HCT116 (cell line): ENCODE data around the gene HCRTR1. TPM values are rescaled to one million over a fixed set of nuclear protein-coding genes. Genes with fewer than 3 reads are reported as not detected.

Experiments
- ATAC-seq: fragments of 200-7000 bp; cut with Tn5 transposase; 2 replicates; pipeline ENCODE4 v1.9.1; 2020; ENCODE audit warnings: mild to moderate bottlenecking, moderate library complexity
- BruUV-seq: library from RNA; stranded (reverse); fragments of 400-500 nt; replicated peaks from 2 replicates; lab custom pipeline; 2021; lab: Mats Ljungman, UMichigan
- CTCF ChIA-PET: fragments of 300-600 bp; sonication (Branson Sonifier 250); formaldehyde crosslinking; loops from one replicate; lab custom pipeline; 2021; ENCODE audit warnings: antibody characterized with exemption; lab: Charles Lee
- POLR2A ChIA-PET: fragments of 300-600, 350-600 bp; sonication (Branson Sonifier 250); formaldehyde crosslinking; loops from one replicate; lab custom pipeline; 2021; ENCODE audit warnings: antibody characterized with exemption; lab: Charles Lee
- RAD21 ChIA-PET, 2 experiments: fragments of 300-600 bp; sonication (Branson Sonifier 250); formaldehyde crosslinking; loops; one replicate each; lab custom pipeline; 2023; ENCODE audit warnings: low total read pairs in 2 of 2; ENCODE audit not compliant: uncharacterized antibody in 2 of 2, unreplicated experiment in 2 of 2, low non-redundant PET in 1 of 2; lab: Charles Lee
- DNase-seq: peaks from one replicate; pipeline ENCODE4 v3.0.0-alpha.2; 2010; ENCODE audit warnings: low read depth, low spot score
- H2AFZ ChIP-seq: fragments of 200-600 bp; shearing (Covaris generic), sonication (generic); 2 replicates; pipeline ENCODE4 v1.6.1; 2017; ENCODE audit warnings: low read depth, mixed run types, mixed read lengths, antibody characterized with exemption, low read length; ENCODE audit not compliant: poor library complexity, severe bottlenecking
- H3K27ac ChIP-seq: 2 replicates; pipeline ENCODE4 v1.5.1; 2012; ENCODE audit warnings: low read depth, low read length
- H3K27me3 ChIP-seq: fragments of 200-600 bp; sonication (generic); 2 replicates; pipeline ENCODE4 v1.6.1; 2016; ENCODE audit warnings: mixed run types, low read length, mixed read lengths; ENCODE audit not compliant: insufficient read depth
- H3K36me3 ChIP-seq, 2 experiments: fragments of 200-500 bp in 1 of 2; fragments of 200-600 bp in 1 of 2; sonication (Bioruptor generic) in 1 of 2; sonication (generic) in 1 of 2; 2 replicates each; pipeline versions ENCODE4 v1.5.1 to v1.6.1; 2014 to 2016; ENCODE audit warnings: low read length in 2 of 2, inconsistent platforms in 1 of 2, mixed read lengths in 1 of 2, mixed run types in 1 of 2; ENCODE audit not compliant: insufficient read depth in 2 of 2, control insufficient read depth in 1 of 2
- H3K4me1 ChIP-seq, 2 experiments: fragments of 200-600 bp in 1 of 2; sonication (generic) in 1 of 2; 2 replicates each; pipeline versions ENCODE4 v1.5.1 to v1.6.1; 2012 to 2017; ENCODE audit warnings: low read length in 2 of 2, inconsistent platforms in 1 of 2, mild to moderate bottlenecking in 1 of 2, mixed read lengths in 1 of 2, mixed run types in 1 of 2, moderate library complexity in 1 of 2; ENCODE audit not compliant: insufficient read depth in 2 of 2, control insufficient read depth in 1 of 2
- H3K4me2 ChIP-seq: fragments of 200-600 bp; sonication (generic); 2 replicates; pipeline ENCODE4 v1.6.1; 2017; ENCODE audit warnings: mixed run types, low read length, mixed read lengths
- H3K4me3 ChIP-seq, 2 experiments: fragments of 200-600 bp in 1 of 2; sonication (generic) in 1 of 2; replicated peaks in 1 of 2; 2 replicates each; pipeline ENCODE4 v1.5.1; 2011 to 2016; ENCODE audit warnings: low read length in 2 of 2, control low read depth in 1 of 2, low read depth in 1 of 2, mild to moderate bottlenecking in 1 of 2, mixed read lengths in 1 of 2, mixed run types in 1 of 2
- H3K79me2 ChIP-seq: fragments of 200-600 bp; sonication (generic); 2 replicates; pipeline ENCODE4 v1.6.1; 2017; ENCODE audit warnings: mild to moderate bottlenecking, mixed run types, low read length, moderate library complexity, mixed read lengths; ENCODE audit not compliant: insufficient read depth
- H3K9ac ChIP-seq: fragments of 200-600 bp; sonication (generic); 2 replicates; pipeline ENCODE4 v1.6.1; 2016; ENCODE audit warnings: low read length, mixed read lengths
- H3K9me2 ChIP-seq: fragments of 200-600 bp; sonication (generic), shearing (Covaris generic); 2 replicates; pipeline ENCODE4 v1.6.1; 2017; ENCODE audit warnings: mixed run types, mild to moderate bottlenecking, moderate library complexity; ENCODE audit not compliant: insufficient read depth
- H3K9me3 ChIP-seq, 2 experiments: fragments of 200-500 bp in 1 of 2; fragments of 200-600 bp in 1 of 2; sonication (Bioruptor generic) in 1 of 2; sonication (generic) in 1 of 2; 2 replicates each; pipeline ENCODE4 v1.6.1; 2014 to 2017; ENCODE audit warnings: low read length in 2 of 2, mixed read lengths in 2 of 2, inconsistent platforms in 1 of 2, low read depth in 1 of 2, mild to moderate bottlenecking in 1 of 2, mixed run types in 1 of 2, moderate library complexity in 1 of 2; ENCODE audit not compliant: control insufficient read depth in 1 of 2, insufficient read depth in 1 of 2
- H4K20me1 ChIP-seq: fragments of 200-600 bp; sonication (generic), shearing (Covaris generic); 2 replicates; pipeline ENCODE4 v1.6.1; 2017; ENCODE audit warnings: mixed run types, mild to moderate bottlenecking, moderate library complexity; ENCODE audit not compliant: insufficient read depth
- ATF3 ChIP-seq: IDR thresholded peaks from 2 replicates; pipeline ENCODE4 v1.6.1; 2012
- CTCF ChIP-seq, 3 experiments: fragments of 200-600 bp in 1 of 3; sonication (generic) in 1 of 3; IDR thresholded peaks in 2 of 3; conservative IDR thresholded peaks in 1 of 3; 2 replicates each; pipeline ENCODE4 v1.5.1; 2012 to 2017; ENCODE audit warnings: low read depth in 2 of 3, low read length in 2 of 3, antibody characterized with exemption in 1 of 3, borderline replicate concordance in 1 of 3, control low read depth in 1 of 3, mild to moderate bottlenecking in 1 of 3, mixed read lengths in 1 of 3, mixed run types in 1 of 3, moderate library complexity in 1 of 3; ENCODE audit not compliant: insufficient read depth in 1 of 3
- EGR1 ChIP-seq: IDR thresholded peaks from 2 replicates; pipeline ENCODE4 v1.6.1; 2012; ENCODE audit warnings: low read depth
- ELF1 ChIP-seq: IDR thresholded peaks from 2 replicates; pipeline ENCODE4 v1.6.1; 2012; ENCODE audit warnings: low read depth, borderline replicate concordance
- JUND ChIP-seq: IDR thresholded peaks from 2 replicates; pipeline ENCODE4 v1.6.1; 2012
- POLR2A ChIP-seq: IDR thresholded peaks from 2 replicates; pipeline ENCODE4 v1.7.0; 2011; ENCODE audit warnings: borderline replicate concordance; ENCODE audit not compliant: insufficient read depth, insufficient read length; ENCODE audit errors: extremely low read depth
- POLR2AphosphoS5 ChIP-seq: IDR thresholded peaks from 2 replicates; pipeline ENCODE4 v1.6.1; 2011; ENCODE audit warnings: mild to moderate bottlenecking, low read depth, low read length, moderate library complexity
- RAD21 ChIP-seq: IDR thresholded peaks from 2 replicates; pipeline ENCODE4 v1.6.1; 2012; ENCODE audit warnings: low read depth, mild to moderate bottlenecking
- REST ChIP-seq: IDR thresholded peaks from 2 replicates; pipeline ENCODE4 v1.6.1; 2012; ENCODE audit warnings: low read depth
- SIN3A ChIP-seq: IDR thresholded peaks from 2 replicates; pipeline ENCODE4 v1.6.1; 2012; ENCODE audit warnings: low read depth
- SP1 ChIP-seq: IDR thresholded peaks from 2 replicates; pipeline ENCODE4 v1.6.1; 2012; ENCODE audit warnings: low read depth
- SRF ChIP-seq: IDR thresholded peaks from 2 replicates; pipeline ENCODE4 v1.6.1; 2012; ENCODE audit warnings: low read depth
- TCF7L2 ChIP-seq: IDR thresholded peaks from 2 replicates; pipeline ENCODE4 v1.7.0; 2011; ENCODE audit warnings: borderline replicate concordance, inconsistent platforms; ENCODE audit not compliant: insufficient read depth, insufficient read length; ENCODE audit errors: extremely low read depth
- ZNF274 ChIP-seq: fragments of 200-500 bp; sonication (Bioruptor generic); IDR thresholded peaks from 2 replicates; pipeline ENCODE4 v1.6.1; 2014; ENCODE audit warnings: mild to moderate bottlenecking, low read depth, low read length, inconsistent platforms
- intact Hi-C: fragments of 100-400 bp; cut with micrococcal nuclease; formaldehyde crosslinking; loops from 2 replicates; pipeline ENCODE4 v1.10.0; 2022
- total RNA-seq: library from RNA; stranded (reverse); gene quantifications from one replicate; pipeline ENCODE4 v1.2.1, GENCODE V29; 2021; ENCODE audit not compliant: unreplicated experiment
- TF ChIP-seq, protein P1 (sequence below): IDR thresholded peaks from 2 replicates; pipeline ENCODE4 v1.6.1; 2012
- TF ChIP-seq, protein P2 (sequence below): IDR thresholded peaks from 2 replicates; pipeline ENCODE4 v1.6.1; 2011; ENCODE audit warnings: mild to moderate bottlenecking, low read length, moderate library complexity; ENCODE audit not compliant: insufficient replicate concordance; ENCODE audit errors: extremely low read depth

HCRTR1 gene
- total RNA-seq, 1 experiment from 2014 or later: not detected

- ChIA-PET CTCF (interaction anchor here (2.1 kb wide), 1 partner anchor 9 kb away, joined by 6 read pairs; no protein-coding TSS in a partner anchor), RAD21 (no interaction called here), POLR2A (no interaction called here)
- H3K9me3 ChIP-seq: no peaks in the 10 kb centered on the region
- H3K4me3 ChIP-seq: no peak overlapping the region
- peaks cover 12% of the 10 kb centered on the region for H3K79me2 ChIP-seq
- ATAC-seq (no peak), DNase-seq (no peak)
- H3K27ac ChIP-seq: peak overlapping the region; percentile 92
- no peaks in the 10 kb centered on the region for H3K27me3 ChIP-seq
- TF ChIP-seq CTCF (IDR thresholded peaks at IDR 0.05 in 2 of 3, conservative IDR thresholded peaks at IDR 0.05 in 1 of 3; ENCODE audit: borderline replicate concordance in 1 of 3, insufficient read depth in 1 of 3, low read depth in 2 of 3, low read length in 2 of 3) (no peak), JUND (no peak), SRF (no peak), SP1 (no peak), EGR1 (no peak), TCF7L2 (no peak), ELF1 (no peak), REST (no peak), SIN3A (no peak), ZNF274 (no peak), RAD21 (no peak), ATF3 (no peak), POLR2AphosphoS5 (no peak), POLR2A (no peak)
- TF ChIP-seq, protein P1, sequence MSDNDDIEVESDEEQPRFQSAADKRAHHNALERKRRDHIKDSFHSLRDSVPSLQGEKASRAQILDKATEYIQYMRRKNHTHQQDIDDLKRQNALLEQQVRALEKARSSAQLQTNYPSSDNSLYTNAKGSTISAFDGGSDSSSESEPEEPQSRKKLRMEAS: no peak
- TF ChIP-seq, protein P2, sequence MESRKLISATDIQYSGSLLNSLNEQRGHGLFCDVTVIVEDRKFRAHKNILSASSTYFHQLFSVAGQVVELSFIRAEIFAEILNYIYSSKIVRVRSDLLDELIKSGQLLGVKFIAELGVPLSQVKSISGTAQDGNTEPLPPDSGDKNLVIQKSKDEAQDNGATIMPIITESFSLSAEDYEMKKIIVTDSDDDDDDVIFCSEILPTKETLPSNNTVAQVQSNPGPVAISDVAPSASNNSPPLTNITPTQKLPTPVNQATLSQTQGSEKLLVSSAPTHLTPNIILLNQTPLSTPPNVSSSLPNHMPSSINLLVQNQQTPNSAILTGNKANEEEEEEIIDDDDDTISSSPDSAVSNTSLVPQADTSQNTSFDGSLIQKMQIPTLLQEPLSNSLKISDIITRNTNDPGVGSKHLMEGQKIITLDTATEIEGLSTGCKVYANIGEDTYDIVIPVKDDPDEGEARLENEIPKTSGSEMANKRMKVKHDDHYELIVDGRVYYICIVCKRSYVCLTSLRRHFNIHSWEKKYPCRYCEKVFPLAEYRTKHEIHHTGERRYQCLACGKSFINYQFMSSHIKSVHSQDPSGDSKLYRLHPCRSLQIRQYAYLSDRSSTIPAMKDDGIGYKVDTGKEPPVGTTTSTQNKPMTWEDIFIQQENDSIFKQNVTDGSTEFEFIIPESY: no peak
- peak overlapping the region; percentile 86; the same call in 1 of the 2 replicates for H3K9ac ChIP-seq
- BruUV-seq: no TSS peak
- H3K4me2 ChIP-seq: peak overlapping the region; percentile 96
- no peak overlapping the region for H2AFZ ChIP-seq
- intact Hi-C loops: no loop called here
- H4K20me1 ChIP-seq: no peaks in the 10 kb centered on the region
- peaks cover 46 to 90% of the 10 kb centered on the region in 2 experiments for H3K4me1 ChIP-seq
- no peaks in the 10 kb centered on the region for H3K36me3 ChIP-seq
- H3K9me2 ChIP-seq: no peaks in the 10 kb centered on the region
Measured at GRCh38 chr1:31572323-31573104, 45.0 kb upstream of the HCRTR1 start.
